T1000 (cell line): ENCODE data around the gene LRIG1.
A peak's percentile ranks its signal among the peaks of the same experiment; 100 is the strongest.

Experiments used
- DNase-seq: peaks from one replicate; lab custom pipeline; 2025; ENCODE audit warnings: mixed read lengths; lab: John Stamatoyannopoulos, UW

LRIG1 gene

DNA sequence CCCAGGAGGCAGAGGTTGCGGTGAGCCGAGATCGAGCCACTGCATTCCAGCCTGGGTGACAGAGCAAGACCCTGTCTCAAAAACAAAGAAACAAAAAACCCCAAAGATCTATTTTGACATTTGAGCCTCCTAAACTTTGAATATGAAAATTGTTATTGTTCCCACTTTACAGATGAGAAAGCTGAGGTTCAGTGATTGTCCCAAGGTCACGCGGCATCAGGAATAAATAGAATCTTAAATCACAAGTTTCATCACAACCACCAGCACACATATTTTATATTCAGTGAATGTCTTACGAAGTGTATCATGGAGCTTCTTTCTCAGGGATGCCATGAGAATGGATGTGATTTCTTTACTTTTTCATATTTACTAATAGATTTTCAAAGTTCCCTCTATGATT, 5.3 kb upstream of the LRIG1 start:
- DNase-seq = no peak

DNA sequence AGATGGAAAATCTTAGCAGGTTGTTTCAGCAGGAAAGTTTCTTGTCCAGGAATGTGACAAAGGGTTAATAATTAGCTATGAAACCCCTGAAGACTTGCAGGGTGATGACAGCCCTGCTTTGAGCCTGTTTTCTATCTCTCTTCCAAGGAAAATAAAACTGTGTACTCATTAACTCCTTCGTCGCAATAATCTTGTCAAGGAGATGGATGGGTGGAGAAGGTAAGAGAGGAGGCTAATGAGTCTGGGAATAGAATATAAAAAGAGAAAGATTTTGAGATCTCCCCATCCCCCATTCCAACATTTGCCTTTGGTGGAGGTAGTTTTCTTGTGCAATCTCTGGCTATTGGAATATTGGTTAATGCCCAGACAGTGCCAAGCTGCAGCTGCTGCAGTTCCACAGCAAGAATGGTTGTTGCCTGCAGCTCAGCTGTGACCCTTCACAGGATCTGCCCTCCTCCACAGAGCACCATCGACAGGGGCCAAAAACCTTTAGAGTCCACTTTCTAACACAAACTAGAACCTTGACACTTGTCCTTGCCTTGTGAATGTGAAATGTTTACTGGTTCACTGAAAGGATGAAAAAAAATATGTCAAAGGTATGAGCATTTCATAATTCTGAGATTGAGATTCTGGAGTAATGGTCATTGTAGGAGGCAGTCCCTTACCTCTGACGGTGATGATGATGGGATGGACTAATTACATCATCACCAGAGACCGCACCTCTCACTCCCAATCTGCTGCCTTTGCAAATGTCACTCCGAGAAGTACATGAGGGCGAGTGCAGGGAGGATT, 4.2 kb upstream of the LRIG1 start:
- DNase-seq = no peak

DNA sequence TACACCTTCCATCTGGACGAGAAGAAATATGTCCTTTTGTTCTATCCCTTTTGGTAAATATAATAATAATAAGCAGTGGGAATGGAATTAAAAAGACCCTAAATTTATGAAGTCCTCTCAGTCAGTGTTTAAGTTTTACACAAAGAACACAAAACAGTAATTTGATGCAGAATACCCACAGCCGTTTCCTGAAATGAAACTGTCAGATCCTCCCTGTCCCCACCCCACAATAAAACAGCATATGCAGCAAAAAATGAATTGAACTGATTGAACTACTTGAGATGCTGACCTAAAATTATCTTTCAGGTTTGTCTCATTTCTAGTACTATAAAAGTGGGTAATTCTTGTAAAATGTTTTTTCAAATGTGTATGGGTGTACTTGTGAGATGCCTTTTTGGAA, 2.2 kb upstream of the LRIG1 start:
- DNase-seq = no peak

DNA sequence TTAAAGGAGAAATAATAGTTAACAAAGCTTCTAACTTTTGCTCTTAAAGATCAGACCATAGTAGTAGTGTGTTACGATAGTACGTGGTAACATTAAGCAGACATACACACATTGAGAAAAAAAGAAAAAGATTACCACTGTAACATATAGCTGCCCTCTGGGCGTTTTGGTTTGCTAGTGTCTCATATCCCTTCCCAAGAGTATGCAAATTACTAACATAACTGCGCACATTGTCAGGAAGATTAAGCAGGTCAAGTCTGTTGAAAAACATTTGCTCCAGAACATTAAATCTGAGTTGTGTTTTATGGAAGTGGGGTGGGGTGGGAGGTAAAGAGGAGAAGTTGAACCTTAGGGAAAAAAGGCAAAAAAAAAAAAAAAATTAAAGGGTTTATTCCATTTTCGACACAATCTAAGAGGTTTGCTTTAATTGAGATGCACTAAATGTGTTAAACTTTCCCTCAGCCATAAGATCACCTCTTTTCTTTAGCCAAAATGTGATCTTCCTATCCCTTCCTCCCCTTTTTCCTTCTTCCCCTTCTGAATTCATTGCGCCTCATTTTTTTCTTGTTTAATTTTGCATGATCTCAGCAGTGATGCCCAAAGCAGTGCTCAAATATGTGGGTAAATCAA, 1.5 kb upstream of the LRIG1 start:
- no peak for DNase-seq

DNA sequence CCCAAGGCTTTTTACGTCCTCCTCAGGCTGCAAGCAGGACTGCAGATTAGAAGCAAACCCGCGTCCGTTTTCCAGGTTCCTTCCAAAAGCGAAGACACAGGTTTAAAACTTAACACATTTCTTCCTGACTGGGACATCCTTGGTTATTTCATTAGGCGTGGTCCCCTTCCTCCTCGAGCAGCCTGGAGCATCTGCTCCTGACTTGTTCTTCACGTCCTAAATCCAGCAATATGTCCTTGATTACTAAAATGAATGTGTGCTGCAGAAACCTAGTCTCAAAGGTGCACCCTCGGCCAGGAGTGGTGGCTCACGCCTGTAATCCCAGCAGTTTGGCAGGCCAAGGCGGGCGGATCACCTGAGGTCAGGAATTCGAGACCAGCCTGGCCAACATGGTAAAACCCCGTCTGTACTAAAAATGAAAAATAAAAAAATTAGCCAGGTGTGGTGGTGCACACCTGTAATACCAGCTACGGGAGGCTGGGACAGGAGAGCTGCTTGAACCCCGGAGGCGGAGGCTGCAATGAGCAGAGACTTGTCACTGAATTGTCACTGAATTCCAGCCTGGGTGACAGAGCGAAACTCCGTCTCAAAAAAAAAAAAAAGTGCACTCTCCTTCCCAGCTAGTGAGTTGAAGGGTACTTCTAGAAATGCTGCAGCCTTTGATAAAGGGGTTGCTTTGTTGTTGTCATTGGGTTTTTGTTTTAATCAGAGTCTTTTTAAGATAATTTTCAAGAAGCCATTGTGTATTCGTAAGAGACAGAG, 842 bp upstream of the LRIG1 start:
- no peak for DNase-seq

DNA sequence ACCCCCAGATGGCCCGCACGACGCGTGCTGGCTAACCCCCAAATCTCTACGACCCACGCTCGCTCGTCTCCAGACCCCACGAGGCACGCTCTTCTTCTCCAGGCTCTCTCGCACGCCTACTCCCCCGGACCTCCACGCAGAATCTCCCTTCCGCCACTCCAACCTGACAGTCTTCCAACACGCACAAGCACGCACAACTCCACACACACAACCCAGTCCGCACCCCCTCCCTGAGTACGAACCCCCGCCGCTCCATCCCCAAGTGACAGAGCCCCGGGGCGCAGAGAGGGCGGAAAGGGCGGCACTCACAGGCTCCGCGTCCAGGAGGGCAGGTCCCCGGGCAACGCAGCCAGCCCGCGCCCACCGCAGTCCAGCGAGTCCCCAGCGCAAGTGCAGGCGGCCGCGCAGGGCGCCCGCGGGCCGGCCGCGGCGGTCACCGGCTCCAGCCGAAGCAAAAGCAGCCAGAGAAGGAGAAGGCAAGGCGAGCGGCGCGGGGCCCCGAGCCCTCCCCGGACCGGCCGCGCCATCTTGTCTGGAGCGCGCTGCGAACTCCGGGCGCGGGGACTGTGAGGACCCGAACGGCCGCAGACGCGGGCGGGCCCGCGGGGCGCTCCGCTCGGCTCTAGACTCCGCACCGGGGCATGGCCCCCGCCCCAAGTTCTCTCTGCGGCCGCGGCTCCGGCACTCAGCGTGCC, 794 bp downstream of the LRIG1 start:
- peak; percentile 23 for DNase-seq

DNA sequence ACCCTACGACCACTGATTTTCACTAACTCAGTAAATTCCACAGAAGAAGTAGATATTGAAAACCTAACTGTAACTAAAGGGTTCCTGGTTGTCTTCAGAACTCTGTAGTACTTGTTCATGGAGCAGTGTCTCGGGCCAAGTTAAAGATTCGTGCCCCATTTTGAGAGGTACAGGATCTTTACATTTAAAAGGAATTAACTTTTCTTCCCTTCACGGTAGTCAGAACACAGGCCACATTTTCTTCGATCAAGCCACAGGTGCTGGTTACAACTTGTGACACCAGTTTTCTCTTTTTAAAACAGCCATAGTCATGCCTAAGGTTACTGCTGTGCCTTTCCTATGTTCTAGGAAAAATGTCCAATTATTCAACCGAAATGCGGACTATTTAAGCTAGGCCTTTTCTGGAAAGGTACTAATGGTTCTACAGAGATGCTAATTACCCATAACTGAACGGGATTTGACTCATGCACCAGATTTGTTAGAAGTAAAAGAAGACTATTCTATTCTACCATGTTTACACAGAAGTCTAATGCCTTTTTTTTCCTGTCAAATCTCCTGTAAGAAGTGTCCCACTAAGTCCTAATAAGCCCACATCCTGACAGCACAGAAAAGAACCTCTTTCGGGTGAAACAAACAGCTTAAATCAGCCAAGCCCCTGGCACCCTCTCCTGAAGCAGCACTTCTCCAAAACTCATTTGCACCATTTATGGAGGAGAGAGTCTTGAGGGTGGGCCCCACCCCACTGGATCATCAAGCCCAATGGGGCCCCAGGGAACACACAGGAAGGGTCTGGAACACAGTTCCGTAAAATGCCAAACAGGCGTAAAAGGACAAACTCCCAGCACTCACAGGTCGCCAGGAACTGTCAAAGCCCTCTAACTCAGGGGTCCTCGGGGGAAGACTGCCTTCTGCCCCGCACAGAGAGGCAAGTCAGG, 1.9 kb downstream of the LRIG1 start:
- DNase-seq = no peak

DNA sequence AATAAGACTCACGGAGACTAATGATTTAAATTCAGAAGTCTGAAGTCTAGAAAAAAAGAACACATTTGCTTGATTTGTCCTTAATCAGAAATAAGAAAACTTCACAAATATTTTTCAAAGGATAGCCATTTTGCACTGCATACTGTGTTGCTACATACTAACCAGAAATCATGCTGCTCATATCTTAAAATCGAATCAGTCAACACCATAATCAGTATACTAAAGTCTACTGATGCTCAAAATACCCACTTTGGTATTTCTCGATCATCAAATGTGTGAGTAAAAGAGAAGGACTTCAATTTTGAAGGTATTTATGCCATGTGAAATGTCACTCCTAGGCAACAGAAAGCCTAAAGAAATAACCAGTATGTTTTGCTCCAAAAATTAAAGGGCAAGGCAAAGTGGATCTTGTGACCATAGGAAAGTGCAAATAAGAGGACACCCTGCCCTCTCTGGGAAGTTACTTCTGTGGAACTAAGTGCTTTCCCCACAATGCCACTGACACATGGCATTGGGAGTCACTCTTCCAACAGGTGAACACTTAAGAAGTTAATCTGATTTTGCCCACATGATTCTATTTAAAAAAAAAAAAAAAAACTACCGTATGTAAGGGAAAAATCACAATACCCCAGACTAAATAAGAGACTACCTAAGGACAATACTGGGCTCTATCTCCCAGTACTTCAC, 2.7 kb downstream of the LRIG1 start:
- DNase-seq = no peak

DNA sequence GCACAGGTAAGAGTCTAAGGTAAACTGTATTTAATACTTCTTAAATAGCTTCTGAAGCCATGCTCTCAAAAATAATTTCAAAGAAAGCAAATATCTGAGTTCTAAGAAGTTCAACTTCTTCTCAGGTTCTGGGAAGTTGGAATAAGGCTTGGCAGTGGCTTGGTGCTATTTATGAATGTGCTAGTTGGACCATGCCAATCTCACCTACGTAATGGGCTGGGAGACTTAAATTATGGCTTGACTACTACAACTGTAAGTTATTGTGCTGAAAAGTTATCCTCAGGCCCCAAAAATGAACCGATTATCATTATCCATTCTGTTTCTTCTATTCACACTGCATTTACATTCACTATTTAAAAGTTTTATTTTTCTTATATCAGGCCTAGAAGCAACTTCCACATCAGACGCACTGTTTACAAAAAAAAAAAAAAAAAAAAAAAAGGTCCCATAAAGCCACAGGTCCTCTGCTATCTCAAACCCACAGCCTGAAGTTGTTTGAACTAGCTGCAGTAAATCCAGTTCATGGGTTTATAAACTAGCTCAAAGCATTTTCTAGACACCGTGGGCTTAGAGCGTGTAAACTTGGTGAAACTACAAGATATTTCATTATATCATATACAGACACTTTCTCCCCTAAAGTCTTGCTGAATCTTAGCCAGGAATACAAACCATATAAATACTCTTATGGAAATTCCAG, 3.4 kb downstream of the LRIG1 start:
- DNase-seq = no peak

DNA sequence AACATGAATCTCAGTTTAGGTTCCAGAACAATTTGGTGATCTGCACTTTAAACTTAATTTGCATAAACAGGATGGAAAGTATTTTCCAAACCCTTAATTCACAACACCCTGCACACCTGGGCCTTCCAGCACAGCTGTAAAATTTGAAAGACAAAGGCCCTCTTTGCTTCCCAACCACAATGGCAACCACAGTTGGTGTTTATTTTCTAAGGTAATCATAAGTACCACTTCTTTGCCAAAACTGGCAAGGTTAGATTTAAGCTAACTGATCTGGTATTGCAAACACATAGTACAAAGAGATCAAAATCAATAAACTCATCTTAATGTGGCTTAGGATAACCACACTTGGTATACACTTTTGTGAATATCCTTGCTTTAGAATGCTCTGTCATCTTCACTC, 4.1 kb downstream of the LRIG1 start:
- no peak for DNase-seq

DNA sequence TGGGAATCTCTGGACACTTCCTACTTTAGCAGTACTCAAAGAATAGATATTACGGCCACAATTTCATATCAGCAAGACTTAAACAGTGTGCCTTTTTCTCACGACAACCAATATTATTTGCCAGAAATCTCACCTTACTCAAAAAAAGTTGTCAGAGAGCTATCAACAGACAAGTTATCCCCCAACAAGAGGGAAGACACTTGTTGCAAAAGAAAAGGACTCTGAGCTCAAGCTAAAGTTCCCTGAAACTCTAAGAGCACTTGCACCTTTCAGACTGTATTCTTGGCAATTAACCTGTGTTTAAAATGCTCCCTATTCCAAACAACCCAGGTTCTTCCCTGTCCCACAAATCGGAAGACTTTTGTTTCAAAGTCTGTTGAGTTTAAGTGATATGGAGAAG, 4.5 kb downstream of the LRIG1 start:
- no peak for DNase-seq

DNA sequence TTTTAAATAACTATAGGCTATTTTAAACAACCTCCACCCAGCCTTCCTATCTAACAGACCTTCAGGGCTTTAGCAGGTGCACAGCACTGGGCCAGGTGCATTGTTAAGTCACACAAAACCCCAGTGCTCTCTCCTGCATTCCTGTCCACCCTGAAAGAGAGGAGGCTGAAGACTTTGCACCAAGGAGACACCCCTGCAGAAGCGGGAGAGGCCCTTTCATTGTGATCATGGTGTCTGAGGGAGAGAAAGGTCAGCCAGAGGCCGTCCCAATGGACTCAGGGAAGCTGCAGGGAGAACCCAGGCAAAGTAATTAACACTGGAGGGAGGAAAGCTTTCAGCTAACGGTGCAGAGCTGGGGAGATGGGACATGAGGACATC, 5.2 kb downstream of the LRIG1 start:
- no peak for DNase-seq

DNA sequence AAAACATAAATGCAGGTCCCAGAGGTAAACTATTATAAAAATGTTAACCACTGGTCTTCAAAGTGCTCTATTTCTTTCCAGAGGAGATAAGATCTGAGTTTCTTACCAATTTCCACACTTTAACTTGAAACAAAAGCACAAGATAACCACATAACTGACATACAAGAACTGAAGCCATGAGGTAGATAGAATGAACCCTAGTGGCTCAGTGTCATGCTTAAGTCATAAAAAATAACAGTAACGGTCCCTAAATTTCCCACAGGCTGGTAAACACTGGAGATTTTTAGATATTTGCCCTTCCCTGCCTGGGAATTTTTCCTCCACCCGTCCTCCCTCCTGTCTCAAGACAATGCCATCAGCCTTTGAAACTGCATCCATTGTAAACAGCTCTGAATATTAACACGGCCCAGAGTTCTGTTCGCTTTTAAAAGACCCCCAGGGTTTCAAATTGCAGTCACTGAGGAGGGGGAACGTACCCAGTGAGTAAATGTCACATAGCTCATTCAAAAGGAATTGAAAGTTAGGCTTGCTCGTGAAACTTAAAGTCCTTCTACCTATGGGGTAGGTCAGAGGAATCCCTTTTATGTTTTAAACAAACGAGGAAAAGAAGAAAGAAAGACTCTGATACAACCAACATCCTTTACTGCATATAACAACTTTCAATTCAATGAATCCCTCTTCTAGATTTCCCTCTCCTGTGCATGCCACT, 5.7 kb downstream of the LRIG1 start:
- DNase-seq = no peak

DNA sequence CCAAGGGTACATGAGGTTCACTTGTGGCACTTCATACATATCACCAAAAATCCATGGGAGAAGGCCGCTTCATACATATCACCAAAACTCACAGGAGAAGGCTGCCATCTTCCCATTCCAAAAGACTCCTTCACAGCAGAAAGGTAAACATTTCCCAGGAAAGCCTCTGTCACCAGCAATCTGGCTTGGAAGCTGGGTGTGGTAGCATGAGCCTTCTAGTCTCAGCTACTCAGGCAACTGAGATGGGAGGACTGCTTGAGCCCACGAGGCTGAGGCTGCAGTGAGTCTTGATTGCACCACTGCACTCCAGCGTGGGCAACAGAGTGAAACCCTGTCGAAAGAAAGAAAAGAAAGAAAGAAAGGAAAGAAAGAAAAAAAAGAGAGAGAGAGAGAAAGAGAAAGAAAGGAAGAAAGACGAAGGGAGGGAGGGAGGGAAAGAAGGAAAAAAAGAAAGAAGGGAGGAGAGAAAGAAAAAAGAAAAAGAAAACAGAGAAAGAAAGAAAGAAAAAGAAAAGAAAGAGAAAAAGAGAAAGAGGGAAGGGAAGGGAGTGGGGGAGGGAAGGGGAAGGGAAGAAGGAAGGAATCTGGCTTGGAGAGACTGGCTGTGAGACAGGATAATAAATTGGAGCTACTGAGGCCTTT, 7.2 kb downstream of the LRIG1 start:
- DNase-seq = no peak

DNA sequence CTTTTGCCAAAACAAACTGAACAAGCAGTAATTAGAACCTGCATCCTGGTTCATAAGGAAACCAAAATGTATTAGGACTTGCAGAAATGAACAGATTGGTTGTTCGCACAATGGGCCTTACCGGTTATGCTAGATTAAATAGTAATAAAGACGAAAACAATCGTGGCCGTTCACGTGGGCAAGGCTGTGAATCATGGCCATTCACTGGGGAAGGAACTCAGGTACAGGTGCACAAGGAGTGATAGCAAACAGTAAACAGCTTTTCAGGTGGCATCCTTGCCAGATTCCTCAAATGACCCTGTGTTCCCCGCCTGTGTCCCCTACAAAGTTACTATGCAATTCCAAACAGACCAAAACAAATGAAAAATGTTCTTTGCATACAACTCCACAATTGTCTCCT, 8.2 kb downstream of the LRIG1 start:
- no peak for DNase-seq

DNA sequence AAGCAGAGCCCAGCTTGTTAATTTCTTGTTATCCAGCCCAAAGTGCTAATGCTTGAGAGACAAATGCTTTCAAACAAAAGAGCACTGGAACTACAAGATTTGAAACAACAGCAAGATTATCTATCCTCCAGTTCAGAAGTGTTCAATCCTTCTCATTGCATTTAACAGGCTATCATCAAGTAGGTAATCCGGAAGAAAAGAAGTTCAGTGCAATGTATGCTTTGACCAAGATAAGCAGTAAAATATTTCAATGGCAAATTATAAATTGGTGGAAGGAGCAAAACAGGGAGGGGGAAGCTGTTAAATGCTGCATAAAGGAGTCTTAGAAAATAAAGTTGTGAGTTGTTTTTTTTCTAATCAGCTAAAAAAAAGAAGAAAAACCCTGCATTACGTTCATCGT, 8.8 kb downstream of the LRIG1 start:
- DNase-seq = no peak

DNA sequence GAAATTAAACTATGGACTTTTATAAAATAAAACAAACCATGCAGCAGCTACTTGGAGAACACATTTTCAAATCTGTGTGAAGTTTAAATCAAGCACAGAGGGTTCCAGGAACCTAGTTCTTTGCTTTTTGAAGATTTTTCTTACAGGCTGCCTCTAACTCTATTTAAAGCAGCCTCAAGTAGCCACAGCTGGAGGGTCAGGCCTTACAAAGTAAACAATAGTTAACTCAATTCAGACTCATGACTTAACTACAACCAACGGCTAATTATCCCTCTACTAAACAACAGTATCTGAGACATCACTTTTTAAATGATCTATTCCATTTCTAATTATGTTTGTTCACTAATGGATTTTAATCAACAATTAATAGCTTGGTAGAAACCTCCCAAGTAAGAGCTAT, 9.8 kb downstream of the LRIG1 start:
- DNase-seq = no peak

DNA sequence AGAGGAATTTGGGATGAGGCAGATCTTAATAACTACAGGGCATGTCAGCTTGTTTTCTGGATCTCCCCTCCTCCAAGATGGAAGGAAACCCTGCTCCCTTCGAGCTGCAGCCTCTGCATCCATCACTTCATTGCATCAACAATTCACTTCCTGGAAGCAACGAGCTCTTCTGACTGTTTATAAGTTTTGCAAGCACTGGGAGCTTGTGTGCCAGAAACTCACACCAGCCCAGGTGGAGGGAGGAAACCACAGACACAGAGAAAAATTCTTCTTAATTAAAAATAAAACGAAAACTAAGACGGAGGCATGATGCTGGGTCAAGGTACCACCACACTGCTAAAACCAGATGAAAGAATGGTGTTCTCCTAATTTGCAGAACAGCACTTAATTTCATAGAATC, 10.6 kb downstream of the LRIG1 start:
- DNase-seq = no peak

DNA sequence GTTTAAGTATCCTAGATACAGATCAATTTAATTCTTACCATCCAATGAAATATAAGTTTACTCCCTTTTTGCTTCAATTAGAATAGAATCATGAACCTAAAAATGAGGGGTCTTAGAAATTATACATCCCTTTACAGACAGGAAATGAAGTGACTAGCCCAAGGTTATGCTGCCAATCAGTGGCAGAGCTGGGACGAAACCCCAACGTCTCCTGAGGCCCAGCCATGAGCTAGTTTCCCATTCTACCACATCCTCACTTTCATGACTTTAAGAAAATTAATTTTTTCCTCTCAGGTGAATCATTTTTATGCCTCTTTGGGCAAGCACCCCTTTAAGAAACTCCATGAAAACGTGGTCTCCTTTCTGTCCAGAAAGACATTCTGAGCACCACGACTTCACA, 11.2 kb downstream of the LRIG1 start:
- no peak for DNase-seq
